AG09319 (cell line): Measurements from ENCODE around the gene CYP4F11.

Source experiments
- DNase-seq: peaks from one replicate; pipeline ENCODE4 v3.0.0-alpha.2; 2010; ENCODE audit warnings: low read depth; ENCODE audit errors: extremely low read depth
- TF ChIP-seq, protein P1 (sequence below): IDR thresholded peaks from 2 replicates; pipeline ENCODE4 v1.5.1; 2011; ENCODE audit warnings: low read depth, mild to moderate bottlenecking, inconsistent platforms, low read length, moderate library complexity

The CYP4F11 gene

DNA sequence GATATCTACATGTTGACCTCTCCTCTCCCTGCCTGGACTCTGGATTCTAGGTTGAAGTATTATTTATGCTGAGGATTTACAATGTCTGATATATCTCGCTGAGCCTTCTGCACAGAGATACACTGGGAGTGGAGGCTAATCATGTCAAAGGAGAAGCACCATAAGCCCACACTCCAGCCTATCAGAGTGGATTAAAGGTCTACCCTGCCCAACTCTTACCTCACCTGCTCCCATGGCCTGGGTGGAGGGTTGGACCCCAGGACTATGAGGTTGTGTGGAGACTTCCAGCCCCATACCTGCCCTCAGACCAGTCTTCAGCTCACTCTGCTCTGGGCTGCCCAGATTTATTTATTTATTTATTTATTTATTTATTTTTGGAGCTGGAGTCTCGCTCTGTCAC lies 29.9 kb upstream of the CYP4F11 start:
- TF ChIP-seq, protein P1, sequence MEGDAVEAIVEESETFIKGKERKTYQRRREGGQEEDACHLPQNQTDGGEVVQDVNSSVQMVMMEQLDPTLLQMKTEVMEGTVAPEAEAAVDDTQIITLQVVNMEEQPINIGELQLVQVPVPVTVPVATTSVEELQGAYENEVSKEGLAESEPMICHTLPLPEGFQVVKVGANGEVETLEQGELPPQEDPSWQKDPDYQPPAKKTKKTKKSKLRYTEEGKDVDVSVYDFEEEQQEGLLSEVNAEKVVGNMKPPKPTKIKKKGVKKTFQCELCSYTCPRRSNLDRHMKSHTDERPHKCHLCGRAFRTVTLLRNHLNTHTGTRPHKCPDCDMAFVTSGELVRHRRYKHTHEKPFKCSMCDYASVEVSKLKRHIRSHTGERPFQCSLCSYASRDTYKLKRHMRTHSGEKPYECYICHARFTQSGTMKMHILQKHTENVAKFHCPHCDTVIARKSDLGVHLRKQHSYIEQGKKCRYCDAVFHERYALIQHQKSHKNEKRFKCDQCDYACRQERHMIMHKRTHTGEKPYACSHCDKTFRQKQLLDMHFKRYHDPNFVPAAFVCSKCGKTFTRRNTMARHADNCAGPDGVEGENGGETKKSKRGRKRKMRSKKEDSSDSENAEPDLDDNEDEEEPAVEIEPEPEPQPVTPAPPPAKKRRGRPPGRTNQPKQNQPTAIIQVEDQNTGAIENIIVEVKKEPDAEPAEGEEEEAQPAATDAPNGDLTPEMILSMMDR = no peak
- no peak for DNase-seq

DNA sequence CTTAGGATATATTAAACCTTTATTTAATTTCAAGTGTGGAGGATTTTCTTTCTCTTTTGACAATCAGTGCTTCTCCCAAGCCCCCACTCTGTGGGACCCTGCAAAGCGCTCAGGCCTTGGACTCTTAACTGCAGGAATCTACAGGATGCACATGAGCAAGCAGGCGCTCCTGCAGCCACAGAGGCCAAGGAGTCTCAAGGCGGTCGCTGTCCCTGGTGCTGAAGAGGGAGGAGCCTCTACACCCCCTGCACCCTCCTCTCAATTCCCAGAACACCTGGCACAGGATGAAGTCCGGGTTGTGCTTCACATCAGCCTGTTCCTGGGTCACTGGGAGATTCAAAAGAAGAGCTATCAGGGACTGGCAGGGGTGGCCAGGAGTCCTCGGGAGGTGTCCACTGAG lies 28.0 kb upstream of the CYP4F11 start:
- TF ChIP-seq, protein P1 = no peak
- DNase-seq = no peak

DNA sequence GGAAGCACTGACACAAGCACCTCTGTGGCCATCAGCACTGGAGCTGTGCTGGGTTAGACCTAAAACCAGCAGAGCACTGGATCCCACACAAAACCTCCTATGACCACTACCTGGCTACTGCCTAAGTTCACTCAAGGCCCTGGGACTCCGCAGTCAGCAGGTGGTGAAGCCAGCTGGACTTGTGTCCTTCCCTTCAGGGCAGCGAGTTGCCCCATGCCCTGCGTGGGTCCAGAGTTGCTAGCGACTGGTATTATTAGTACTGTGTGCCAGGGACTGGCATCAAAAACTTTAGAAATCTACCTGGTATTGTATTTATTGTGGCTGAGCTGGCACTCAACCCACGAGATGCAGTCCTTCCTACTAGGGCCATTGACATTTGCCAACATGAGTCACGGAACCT lies 20.5 kb upstream of the CYP4F11 start:
- no peak for DNase-seq
- TF ChIP-seq, protein P1 = no peak

DNA sequence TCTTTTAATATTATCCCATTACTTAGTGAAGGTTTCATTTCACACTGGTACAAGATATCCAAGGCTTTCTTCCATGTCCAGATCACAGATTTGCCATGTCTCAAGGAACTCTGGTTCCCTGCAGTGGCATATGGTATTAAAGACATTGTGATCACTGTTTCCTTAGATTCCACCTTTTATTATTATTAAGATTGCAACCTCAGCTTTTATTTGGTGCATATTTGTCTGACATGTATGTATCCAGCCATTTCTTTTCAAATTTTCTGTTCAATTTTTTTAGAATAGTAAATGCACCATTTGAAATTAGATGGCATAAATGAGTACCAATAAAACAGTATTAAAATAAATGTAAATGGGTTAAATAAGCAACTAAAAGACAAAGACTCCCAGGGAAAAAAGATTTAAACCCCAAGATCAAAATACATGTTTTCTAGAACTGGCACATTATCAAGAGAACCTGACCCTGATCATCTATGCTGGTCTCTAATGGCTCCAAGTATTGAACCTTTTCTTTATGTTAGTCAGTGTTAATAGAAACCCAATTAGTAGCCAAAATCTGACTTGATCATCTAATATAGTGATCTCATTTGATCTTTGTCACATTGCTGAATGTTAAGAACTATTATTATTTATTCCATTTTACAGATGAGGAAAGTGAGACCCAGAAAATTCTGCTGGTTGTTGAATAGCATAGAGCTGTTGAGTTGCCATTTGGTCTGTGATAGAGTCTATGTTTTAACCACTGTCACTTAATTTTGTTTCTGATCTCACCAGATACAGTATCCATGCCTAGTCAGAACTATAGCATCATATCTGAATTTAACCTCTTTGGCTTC lies 14.1 kb upstream of the CYP4F11 start, which contains the start of gene OR10H4:
TSS of gene OR10H4 (plus strand) at position 786 of the 836 bp plus-strand sequence. CDS start at position 786, 0 bp downstream.
- no peak for DNase-seq
- TF ChIP-seq, protein P1 = no peak

DNA sequence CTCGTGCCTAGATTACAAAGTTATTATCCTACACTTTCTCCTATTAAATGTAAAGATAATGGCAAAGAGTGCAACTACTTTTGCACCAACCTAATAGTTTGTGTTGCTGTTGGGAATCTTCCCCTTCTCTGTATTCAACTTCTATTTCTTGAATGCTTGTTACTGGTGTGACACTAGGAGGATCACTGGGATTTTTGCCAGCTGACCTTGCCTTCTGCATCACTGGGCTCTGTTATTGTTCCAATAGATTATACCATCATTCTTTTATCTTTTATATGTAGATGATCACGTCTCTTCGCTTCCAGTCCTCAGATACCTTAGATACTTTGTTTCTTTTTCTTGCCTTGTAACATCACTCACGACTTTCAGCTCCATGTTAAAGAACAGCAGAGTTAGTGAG lies 11.0 kb upstream of the CYP4F11 start:
- no peak for DNase-seq
- TF ChIP-seq, protein P1 = no peak

DNA sequence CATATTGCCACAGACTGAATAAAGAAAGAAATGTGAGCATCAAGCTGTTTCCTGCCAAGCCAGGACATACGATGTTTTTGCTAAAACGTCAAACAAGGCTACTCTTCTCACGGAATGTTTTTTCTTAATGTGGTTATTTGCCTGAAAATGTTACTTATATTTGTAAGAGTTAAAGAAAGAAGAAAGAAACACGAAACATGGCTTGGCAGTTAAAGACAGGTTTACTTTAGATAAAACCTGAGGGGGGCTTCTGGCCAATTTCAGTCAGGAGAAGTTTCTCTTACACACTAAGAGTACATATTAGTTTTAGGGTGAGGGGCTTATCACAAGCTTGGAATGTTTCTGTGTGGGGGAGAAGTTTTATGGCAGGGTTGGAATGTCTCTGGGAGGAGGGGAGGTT lies 10.1 kb upstream of the CYP4F11 start:
- TF ChIP-seq, protein P1 = no peak
- no peak for DNase-seq

DNA sequence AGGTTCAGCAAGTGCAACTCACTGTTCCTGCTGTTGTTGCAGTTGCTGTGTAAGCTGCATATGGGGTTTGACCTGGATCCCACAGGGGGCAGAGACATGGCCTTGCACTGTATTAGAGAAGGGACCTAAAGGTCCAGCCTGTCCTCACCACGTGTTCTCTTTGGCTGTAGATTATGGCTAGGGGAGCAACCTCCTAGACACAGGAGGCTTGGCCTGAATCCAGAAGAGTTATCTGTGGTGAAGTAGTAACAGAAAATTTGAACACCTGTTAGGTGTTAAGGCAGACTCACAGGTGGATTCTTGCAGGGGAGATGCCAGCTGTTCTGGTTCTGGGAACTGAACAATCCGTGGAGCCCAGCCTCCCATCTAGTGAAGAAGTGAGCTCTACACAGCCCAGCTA lies 3.4 kb upstream of the CYP4F11 start:
- TF ChIP-seq, protein P1 = no peak
- DNase-seq = no peak
